LNCaP clone FGC (cell line): ENCODE results near the gene ACD.

Source experiments
- DNase-seq: peaks from one replicate; pipeline ENCODE4 v3.0.0-alpha.2; 2011; ENCODE audit warnings: low read depth
- H3K4me3 ChIP-seq: 2 replicates; pipeline ENCODE4 v1.5.1; 2011; ENCODE audit warnings: mild to moderate bottlenecking, low read depth, low read length, control low read depth
- CTCF ChIP-seq: IDR thresholded peaks from 2 replicates; pipeline ENCODE4 v1.5.1; 2012; ENCODE audit warnings: mild to moderate bottlenecking; ENCODE audit not compliant: control insufficient read depth, insufficient read depth; ENCODE audit errors: extremely low read depth

Gene ACD

GRCh38 chr16:67685388-67686112 lies 25.5 kb upstream of the ACD start:
- H3K4me3 ChIP-seq = no peak overlapping the region
- DNase-seq = no peak
- no peak for TF ChIP-seq CTCF

GRCh38 chr16:67683767-67684166 lies 23.7 kb upstream of the ACD start:
- no peak for DNase-seq
- TF ChIP-seq CTCF = no peak
- H3K4me3 ChIP-seq = no peak overlapping the region

GRCh38 chr16:67679935-67680897 lies 20.2 kb upstream of the ACD start:
- DNase-seq = no peak
- TF ChIP-seq CTCF = no peak
- H3K4me3 ChIP-seq = no peak overlapping the region

GRCh38 chr16:67678354-67679023 lies 18.4 kb upstream of the ACD start:
- H3K4me3 ChIP-seq = no peak overlapping the region
- DNase-seq = peak; percentile 96
- TF ChIP-seq CTCF = no peak

- no peak for TF ChIP-seq CTCF
- no peak for DNase-seq
- no peak overlapping the region for H3K4me3 ChIP-seq
Observed at GRCh38 chr16:67677712-67678111, 17.7 kb upstream of the ACD start.

- TF ChIP-seq CTCF = no peak
- no peak for DNase-seq
- H3K4me3 ChIP-seq = no peak overlapping the region
Observed at GRCh38 chr16:67676939-67677338, 16.9 kb upstream of the ACD start.
